Measurements from ENCODE around the gene SPIRE1.

Gene SPIRE1

DNA sequence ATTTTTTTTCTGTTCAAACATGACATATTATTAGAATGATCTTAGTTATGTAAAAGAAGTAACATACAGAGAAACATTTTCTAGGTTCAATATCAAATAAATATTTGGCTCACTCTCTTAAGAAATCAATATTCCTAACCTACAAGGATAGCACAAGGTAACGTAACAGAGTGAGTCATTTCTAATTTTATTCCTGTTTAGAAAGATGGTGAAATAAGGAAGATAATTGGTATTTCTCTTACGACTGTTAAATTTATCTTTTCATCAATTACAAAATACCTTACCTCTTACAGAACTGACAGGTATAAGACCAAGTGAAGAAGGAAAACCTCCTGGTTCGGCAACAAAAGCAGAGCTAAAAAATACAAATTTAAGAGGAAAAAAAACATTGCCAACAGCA lies 205.1 kb downstream of the SPIRE1 start:
- H3K27ac ChIP-seq: no peak overlapping the region
- no peak for TF ChIP-seq ZFX (IDR thresholded peaks at IDR 0.05)
- TF ChIP-seq, protein P1, sequence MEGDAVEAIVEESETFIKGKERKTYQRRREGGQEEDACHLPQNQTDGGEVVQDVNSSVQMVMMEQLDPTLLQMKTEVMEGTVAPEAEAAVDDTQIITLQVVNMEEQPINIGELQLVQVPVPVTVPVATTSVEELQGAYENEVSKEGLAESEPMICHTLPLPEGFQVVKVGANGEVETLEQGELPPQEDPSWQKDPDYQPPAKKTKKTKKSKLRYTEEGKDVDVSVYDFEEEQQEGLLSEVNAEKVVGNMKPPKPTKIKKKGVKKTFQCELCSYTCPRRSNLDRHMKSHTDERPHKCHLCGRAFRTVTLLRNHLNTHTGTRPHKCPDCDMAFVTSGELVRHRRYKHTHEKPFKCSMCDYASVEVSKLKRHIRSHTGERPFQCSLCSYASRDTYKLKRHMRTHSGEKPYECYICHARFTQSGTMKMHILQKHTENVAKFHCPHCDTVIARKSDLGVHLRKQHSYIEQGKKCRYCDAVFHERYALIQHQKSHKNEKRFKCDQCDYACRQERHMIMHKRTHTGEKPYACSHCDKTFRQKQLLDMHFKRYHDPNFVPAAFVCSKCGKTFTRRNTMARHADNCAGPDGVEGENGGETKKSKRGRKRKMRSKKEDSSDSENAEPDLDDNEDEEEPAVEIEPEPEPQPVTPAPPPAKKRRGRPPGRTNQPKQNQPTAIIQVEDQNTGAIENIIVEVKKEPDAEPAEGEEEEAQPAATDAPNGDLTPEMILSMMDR (conservative IDR thresholded peaks at IDR 0.05): no peak

DNA sequence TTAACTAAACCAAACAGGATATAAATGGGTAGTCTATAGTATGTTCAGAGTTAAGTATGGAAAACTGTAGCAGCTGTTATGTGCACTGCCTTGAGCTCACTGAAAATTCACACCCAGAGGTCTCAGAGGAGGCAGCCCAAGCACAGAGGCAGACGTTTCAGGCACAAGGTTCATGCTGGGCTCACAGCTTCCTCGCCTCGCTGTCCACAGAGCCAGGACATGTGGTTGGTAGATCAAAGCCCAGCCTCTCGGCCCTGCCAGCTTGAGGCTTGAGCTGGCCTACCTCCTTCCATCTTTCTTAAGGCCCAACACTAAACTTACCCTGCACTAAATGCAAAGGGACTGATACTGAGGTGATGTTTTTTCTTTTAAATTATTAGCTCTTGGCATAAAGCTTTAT lies 206.5 kb downstream of the SPIRE1 start:
- no peak overlapping the region for H3K27ac ChIP-seq
- TF ChIP-seq, protein P1 (conservative IDR thresholded peaks at IDR 0.05): no peak
- TF ChIP-seq ZFX (IDR thresholded peaks at IDR 0.05): no peak

DNA sequence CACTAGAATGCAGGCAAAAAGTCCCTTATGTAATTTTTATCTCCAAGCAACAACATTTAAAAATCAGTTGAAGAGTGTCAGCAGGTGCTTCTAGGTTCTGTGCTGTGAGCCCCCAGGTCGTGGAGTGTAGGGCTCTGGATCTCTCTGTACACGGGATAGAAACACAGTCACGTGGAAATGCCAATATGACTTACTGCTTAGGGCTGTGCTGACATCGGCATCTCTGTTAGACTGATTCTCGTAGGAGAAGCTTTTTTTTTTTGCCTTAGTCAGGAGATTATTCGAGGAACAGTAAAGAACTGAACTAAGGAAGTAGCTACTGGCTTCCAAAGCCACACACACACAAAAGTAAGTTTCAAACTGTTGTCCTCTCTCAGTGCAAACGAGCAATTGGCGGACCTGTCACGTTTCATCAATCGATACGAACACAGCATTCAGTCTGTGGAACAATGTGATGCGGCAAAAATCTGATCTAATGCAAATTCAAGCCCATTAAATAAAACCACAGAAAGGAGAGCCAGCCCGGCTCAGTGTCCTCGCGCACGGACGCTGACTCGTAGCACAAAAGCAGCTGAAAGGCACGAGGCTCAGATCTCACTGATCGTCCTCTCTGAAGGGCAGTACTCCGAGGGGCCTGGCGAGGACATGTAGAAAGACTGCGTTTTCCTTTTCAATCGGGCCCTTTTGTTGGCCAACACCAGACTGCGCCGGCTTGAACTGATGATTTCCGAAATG lies 208.7 kb downstream of the SPIRE1 start:
- no peak overlapping the region for H3K27ac ChIP-seq
- TF ChIP-seq ZFX (IDR thresholded peaks at IDR 0.05): no peak
- TF ChIP-seq, protein P1 (conservative IDR thresholded peaks at IDR 0.05): no peak

DNA sequence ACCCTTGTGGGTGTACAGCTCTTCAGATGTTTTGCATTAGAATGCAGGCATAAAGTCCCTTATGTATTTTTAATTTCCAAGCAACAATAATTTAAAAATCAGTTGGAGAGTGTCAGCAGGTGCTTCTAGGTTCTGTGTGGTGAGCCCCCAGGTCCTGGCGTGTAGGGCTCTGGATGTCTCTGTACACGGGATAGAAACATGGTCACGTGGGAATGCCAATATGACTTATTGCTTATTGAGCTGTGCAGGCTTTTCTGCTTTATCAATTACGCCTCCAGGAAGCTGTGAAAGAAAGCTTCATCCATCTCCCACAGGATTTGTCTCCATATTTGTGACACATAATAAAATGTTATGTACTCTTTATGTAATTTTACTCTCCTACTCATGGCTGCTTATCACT lies 212.4 kb downstream of the SPIRE1 start:
- H3K27ac ChIP-seq: no peak overlapping the region

DNA sequence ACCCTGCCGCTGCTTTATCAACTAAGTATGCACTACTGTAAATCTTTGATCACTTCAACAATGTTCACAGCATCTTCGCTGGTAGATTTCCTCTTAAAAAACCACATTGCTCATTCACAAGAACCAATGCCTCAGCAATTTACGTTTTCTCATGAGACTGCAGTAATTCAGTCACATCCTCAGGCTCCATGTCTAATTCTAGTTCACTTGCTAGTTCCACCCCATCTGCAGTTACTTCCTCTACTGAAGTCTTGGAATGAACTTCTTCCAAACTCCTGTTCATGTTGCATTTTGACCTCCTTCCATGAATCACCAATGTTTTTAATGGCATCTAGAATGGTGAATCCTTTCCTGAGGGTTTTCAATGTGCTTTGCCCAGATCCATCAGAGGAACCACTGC lies 214.4 kb downstream of the SPIRE1 start:
- no peak for TF ChIP-seq ZFX (IDR thresholded peaks at IDR 0.05)
- TF ChIP-seq, protein P1 (conservative IDR thresholded peaks at IDR 0.05): no peak
- H3K27ac ChIP-seq: no peak overlapping the region

More for the DNA sequence above, 212.4 kb downstream of the SPIRE1 start:
- TF ChIP-seq, protein P1 (conservative IDR thresholded peaks at IDR 0.05): no peak

DNA sequence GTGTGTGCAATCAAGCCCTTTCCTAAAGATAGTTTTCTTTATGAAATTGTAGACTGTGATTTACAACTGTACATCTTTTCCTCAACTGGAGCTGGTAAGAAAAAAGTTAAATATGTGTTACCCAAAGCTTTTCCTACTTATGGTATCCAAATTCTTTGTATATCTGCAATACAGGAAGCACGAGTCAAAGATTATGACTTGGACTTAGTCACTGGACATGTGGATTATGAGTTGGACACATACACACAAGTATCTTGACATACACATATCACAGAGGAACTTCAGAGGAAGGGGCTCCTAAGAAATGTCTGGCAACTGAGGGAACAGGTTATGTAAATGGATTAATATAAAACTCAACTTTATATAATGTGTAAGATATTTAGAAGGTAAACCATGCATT lies 215.0 kb downstream of the SPIRE1 start:
- TF ChIP-seq, protein P1 (conservative IDR thresholded peaks at IDR 0.05): no peak
- no peak overlapping the region for H3K27ac ChIP-seq

DNA sequence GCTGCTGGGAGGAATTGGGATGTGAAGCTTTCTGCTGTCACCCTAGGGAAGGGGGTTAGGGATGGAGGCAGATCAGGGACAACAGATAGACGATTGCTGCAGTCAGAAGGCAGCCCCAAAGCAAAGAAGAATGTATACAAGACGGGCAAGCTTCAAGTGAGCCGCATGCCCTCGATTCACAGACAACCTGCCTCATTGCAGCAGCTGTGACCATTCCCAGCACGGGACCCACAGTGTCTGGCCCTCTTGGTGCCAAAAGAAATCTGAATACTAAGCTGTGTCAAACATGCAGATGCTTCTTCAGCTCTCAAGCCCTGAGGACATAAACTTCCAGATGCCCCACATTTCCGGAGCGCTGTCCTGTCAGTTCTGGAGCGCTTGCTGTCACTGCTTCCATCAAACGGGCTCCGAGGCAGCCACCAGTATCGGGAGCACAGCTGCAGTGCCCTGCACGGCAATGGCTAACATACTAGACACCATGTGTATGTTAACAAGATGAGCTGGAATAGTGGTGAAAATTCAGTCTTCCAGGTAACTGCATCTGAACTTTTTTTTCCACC lies 216.4 kb downstream of the SPIRE1 start:
- no peak overlapping the region for H3K27ac ChIP-seq
- TF ChIP-seq, protein P1 (conservative IDR thresholded peaks at IDR 0.05): no peak
- TF ChIP-seq ZFX (IDR thresholded peaks at IDR 0.05): no peak

Measured in C4-2B (cell line).